HK-2 (cell line): ENCODE results near the gene MYCN.
A peak's percentile ranks its signal among the peaks of the same experiment; 100 is the strongest.

Experiments
- DNase-seq: peaks from one replicate; pipeline ENCODE4 v3.0.0-alpha.2; 2018; ENCODE audit not compliant: unreplicated experiment

Gene MYCN

DNA sequence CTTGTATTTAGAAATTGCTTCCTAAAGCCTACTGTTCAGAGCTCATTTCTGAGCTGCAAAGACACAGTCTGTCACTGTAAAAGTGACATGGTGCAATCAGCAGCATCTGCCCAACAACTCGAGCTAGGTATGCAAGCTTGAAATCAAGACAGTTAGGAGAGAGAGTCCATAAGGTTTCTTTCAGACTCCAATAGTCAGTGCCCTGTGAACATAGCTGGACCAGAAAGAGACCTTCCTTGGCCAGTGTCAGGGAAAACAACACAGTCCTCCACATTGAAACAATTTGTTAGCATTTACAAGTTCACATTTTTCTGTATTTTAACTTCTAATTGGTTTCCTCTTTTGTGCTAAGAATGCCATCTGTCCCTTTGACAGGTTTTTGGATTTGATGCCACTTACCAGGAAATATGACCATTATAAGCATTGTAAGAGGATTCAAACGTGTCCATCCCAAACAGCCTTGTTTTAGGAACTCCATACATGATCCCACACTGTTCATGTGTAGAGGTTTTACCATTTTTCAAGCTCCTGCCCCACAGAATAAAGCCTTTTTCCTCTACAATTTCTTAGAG, 8.9 kb upstream of the MYCN start:
- no peak for DNase-seq

DNA sequence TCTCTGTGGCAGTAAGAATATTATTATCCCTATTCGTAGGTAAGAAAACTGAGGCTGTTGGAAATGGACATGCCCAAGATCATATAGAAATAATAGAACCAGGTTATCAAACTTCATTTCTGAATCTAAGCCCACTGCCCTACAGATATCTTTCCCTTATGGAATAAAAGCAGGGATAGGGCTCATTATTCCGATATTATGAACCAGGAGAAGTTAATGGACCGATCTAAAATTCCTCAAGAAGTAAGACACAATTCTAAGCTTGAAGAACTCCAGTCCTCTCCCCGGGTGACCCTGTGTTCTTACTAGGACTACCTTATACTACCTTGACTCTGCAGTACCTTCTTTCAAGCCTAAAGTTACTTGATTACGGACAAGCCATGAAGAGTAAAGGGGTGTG, 8.4 kb upstream of the MYCN start:
- DNase-seq = no peak

DNA sequence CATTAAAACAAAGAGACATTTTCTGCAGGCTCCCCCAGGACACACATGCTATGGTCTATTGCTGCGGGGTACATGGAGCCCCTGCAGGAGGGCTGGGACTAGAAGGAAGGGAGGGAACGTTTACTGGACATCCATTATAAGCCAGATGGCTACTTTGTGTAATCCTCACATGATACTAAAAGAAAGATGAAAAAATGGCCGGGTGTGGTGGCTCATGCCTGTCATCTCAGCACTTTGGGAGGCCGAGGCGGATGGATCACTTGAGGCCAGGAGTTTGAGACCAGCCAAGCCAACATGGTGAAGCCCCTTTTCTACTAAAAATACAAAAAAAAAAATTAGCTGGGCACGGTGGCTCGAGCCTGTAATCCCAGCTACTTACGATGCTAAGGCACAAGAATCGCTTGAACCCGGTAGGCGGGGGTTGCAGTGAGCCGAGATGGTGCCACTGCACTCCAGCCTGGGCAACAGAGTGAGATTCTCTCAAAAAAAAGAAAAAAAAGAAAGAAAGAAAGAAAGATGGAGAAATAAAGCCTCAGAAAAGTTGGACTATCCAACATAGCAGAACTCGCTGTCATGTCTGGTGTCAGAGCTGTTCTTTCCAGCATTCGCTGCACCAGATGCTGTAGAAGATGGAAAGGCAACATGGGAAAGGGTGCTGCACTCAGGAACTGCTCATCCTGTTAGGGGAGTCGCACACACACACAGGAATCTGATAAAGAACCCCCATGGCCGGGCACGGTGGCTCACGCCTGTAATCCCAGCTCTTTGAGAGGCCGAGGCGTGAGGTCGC, 7.8 kb upstream of the MYCN start:
- no peak for DNase-seq

GRCh38 chr2:15933184-15933845, 7.0 kb upstream of the MYCN start:
- no peak for DNase-seq

DNA sequence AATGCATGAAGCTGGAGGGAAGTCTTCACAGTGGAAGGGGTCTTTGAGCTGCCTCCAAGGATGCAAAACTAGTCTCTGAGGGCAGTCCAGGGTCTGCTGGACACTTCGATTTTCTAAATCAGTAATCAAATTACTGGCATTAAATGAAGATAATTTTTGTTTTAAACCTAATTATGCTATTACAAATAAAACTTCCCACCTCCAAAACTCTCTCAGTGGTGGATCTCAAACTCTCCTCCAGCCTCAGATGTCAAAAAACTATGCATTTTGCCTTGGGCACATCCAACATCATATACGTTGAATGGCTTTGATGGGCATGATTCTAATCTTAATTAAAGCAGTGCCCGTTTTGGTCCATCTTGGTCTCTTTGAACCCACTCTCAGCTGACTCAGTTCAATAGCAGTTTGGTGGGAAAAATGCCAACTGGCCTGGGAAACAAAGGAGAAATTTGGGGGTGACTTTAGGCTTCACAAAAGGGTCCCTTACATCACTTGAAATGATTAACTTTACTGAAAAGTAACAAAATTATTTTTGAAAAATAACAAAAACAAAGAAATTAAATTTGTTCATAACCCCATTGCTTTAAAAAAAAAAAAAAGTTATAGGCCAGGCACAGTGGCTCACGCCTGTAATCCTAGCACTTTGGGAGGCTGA, 5.9 kb upstream of the MYCN start:
- no peak for DNase-seq

- no peak for DNase-seq
These were observed 5.2 kb upstream of the MYCN start for GRCh38 chr2:15935189-15935588.

DNA sequence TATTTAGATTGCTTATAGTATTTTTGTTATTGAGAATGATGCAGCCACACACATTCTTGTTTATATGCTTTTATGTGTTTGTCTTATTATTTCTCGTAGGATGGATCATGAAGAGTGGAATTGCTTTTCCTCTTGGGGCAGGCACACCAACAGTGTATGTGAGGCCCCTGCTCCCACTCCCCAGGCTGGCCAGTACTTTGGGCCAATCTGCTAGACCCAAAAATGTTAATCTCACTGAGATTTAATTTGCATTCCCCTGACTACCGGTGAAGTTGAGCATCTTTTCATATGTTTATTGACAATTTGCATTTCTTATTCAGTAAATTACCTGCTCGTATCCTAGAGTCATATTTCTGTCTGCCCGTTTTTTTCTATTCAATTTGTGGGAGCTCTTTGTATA, 4.7 kb upstream of the MYCN start:
- DNase-seq = no peak

DNA sequence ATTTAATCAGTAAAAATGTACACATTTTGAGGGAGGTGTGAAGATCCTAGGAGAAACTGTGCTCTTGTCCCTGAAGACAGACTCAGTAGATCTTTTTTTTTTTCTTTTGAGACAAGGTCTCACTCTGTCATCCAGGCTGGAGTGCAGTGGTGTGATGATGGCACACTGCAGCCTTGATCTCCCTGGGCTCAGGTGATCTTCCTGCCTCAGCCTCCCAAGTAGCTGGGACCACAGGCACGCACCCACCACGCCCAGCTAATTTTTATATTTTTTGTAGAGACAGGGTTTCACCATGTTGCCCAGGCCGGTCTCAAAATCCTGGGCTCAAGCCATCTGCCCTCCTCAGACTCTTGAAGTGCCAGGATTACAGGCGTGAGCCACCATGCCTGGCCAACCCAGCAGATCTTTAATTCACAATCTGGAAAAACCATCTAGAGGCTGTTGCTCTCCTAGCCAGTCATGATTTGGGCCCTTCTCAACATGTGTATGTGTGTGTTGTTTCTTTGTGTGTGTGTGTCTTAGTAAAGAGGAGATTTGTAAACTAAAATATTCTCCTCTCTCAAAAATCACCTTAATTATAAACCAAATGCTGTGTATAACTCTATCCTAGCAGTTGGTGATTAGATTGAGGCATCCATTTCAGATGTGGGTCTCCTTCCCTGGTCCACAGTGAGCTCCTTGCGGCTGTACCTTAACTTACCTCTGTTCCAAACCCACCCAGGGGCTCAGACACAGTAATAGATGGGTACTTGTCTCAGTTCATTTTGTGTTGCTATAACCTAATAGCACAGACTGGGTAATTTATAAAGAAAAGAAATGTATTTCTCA, 3.9 kb upstream of the MYCN start:
- DNase-seq = no peak

GRCh38 chr2:15937105-15937881, 3.1 kb upstream of the MYCN start:
- no peak for DNase-seq

GRCh38 chr2:15937882-15938802, 2.2 kb upstream of the MYCN start:
- no peak for DNase-seq

DNA sequence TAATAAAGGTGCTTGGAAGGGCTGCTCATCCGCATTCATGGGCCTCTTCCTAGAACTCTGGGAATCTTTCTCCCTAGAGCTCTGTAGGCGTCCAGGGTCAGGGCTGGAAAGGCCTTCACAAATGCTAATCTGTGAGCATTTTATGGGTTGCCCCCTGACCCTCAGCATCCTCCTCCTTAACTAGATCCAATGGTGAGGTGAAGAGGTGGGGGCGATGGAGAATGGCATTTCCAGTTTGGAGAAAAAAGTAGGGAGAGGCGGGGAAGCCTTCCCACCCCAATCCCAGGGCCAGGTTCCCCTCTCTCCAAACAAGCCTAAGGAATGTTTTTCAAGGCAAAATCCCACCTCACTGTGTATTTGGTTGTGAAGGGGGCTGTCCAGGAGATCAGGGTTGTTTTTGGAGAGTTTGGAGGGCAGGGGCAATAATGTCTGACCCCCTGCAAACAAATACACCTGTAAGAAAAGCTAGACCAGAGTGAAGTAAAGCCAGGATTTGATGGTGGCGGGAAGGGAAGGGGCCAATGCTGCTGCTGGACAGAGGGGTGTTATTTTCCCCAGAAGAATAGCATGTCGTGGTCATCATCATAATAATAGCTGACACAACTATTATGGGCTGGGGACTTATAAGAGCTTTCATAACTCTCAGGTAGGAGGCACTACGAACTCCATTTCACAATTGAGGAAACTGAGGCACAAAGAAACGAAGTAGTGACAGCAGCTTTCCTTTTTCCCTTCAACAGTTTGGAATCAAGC, 1.4 kb upstream of the MYCN start:
- no peak for DNase-seq

GRCh38 chr2:15939556-15939853, 845 bp upstream of the MYCN start:
- peak; percentile 53 for DNase-seq

DNA sequence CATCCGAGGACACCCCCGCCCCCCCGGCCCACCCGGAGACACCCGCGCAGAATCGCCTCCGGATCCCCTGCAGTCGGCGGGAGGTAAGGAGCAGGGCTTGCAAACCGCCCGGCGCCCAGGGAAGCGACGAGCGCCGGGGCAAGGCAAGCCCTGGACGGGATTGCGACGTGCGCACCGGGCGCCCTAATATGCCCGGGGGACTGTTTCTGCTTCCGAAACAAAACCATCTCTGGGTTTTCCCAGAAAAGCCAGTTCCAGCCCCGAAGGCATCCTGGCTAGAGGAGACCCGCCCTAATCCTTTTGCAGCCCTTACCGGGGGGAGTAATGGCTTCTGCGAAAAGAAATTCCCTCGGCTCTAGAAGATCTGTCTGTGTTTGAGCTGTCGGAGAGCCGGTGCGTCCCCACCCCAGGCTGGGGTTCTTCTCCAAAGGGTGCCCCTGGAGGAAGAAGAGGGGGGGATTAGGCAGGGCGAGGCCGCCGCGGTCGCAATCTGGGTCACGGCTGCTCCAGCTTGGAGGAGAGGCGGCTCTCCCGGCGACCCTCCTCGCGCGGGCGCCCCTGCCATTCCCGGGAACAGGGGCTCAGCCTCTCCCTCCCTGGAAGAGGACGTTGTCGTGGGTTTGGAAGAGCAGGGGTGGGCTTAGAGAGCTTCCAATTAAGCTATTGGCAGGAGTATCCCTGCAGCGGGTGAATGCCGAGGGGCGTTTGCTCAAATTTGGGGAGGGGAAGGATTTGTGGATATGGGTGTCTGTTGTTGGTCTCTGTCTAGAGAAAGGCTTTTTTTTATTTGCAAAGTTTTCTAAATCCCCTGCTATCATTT, 521 bp downstream of the MYCN start:
- no peak for DNase-seq

DNA sequence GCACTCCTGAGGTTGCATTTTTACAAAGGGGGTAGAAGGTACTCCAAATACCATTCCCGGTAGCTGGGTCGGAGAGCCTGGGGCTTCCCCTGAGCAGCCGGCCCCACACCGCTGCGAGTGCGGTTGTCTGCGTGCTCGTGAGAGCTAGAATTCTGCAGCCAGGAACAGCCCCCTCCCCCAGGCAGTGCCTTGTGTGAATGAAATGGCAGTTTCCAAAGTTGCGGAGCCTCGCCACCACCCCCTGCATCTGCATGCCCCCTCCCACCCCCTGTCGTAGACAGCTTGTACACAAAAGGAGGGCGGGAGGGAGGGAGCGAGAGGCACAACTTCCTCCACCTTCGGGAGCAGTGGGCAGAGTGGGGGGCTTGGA, 1.1 kb downstream of the MYCN start:
- no peak for DNase-seq

GRCh38 chr2:15941871-15942710, 1.7 kb downstream of the MYCN start:
- no peak for DNase-seq

DNA sequence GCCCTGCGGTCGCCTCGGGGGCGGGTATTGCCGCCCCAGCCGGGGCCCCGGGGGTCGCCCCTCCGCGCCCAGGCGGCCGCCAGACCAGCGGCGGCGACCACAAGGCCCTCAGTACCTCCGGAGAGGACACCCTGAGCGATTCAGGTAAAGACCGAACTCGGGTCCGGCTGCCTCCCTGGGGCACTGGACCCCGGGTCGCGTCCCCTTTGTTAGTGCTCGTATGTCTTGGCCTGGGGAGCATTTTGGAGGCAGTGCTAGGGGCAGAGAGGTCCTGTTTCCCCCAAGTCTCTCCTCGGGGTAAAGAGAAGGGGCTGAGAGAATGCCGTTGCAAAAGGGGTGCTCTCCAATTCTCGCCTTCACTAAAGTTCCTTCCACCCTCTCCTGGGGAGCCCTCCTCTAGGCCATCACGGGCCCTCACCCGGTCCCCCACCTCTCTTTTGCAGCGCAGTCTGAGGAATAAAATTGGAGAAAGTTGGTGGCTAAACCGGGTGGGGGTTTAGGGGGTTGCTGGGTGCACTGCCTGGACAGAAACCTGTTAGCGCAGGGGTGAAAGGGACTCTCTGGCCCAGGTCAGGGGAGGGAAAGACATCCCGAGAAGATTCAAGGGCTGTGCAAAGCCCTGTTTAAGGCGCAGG, 2.5 kb downstream of the MYCN start:
- DNase-seq = no peak
